PFSK-1 (cell line): ENCODE results near the gene ADAT2.

Source experiments
- FOXP2 ChIP-seq: optimal IDR thresholded peaks from 2 replicates; pipeline ENCODE3; 2011; ENCODE audit warnings: borderline replicate concordance, control low read depth, inconsistent platforms; ENCODE audit not compliant: insufficient read depth; ENCODE audit errors: extremely low read length, extremely low read depth
- POLR2AphosphoS5 ChIP-seq: IDR thresholded peaks from 2 replicates; pipeline ENCODE4 v1.6.1; 2012; ENCODE audit warnings: low read depth, mild to moderate bottlenecking, control low read depth, low read length, moderate library complexity
- SIN3A ChIP-seq: IDR thresholded peaks from 2 replicates; pipeline ENCODE4 v1.6.1; 2012; ENCODE audit warnings: mild to moderate bottlenecking, low read length, moderate library complexity, borderline replicate concordance; ENCODE audit not compliant: insufficient read depth
- TAF1 ChIP-seq: IDR thresholded peaks from 2 replicates; pipeline ENCODE4 v1.6.1; 2012; ENCODE audit warnings: low read length, control low read depth, borderline replicate concordance; ENCODE audit not compliant: insufficient read depth
- TF ChIP-seq, protein P1 (sequence below), 2 experiments: IDR thresholded peaks; 2 replicates each; pipeline versions ENCODE4 v1.6.1 to v1.8.0; 2011 to 2012; ENCODE audit warnings: low read depth in 2 of 2, low read length in 2 of 2, control low read depth in 1 of 2, inconsistent platforms in 1 of 2, mild to moderate bottlenecking in 1 of 2, moderate library complexity in 1 of 2; ENCODE audit not compliant: insufficient read depth in 1 of 2

The ADAT2 gene

DNA sequence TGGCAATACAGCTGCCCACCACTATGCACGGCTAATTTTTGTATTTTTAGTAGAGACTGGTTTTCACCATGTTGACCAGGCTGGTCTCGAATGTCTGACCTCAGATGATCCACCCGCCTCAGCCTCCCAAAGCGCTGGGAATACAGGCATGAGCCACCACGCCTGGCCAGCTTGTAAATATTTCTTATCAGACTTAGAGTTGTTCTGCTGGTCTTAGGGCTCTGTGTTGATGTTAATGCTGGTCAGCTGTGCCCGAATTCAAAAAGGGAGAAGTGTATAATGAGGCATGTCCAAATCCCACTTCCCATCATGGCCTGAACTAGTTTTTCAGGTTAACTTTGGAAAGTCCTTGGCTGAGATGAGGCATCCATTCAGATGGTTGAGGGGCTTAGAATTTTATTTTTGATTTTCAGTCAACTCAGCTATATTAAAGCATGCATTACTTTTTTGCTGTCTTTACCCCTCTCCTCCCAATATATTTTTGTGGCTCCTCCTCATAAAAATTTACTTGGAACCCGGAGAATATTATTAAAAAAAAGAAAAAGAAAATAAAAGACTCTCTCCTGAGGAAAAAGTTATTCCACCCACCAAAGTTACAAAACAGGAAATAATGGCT is 47.7 kb downstream of the ADAT2 start:
- TF ChIP-seq, protein P1, sequence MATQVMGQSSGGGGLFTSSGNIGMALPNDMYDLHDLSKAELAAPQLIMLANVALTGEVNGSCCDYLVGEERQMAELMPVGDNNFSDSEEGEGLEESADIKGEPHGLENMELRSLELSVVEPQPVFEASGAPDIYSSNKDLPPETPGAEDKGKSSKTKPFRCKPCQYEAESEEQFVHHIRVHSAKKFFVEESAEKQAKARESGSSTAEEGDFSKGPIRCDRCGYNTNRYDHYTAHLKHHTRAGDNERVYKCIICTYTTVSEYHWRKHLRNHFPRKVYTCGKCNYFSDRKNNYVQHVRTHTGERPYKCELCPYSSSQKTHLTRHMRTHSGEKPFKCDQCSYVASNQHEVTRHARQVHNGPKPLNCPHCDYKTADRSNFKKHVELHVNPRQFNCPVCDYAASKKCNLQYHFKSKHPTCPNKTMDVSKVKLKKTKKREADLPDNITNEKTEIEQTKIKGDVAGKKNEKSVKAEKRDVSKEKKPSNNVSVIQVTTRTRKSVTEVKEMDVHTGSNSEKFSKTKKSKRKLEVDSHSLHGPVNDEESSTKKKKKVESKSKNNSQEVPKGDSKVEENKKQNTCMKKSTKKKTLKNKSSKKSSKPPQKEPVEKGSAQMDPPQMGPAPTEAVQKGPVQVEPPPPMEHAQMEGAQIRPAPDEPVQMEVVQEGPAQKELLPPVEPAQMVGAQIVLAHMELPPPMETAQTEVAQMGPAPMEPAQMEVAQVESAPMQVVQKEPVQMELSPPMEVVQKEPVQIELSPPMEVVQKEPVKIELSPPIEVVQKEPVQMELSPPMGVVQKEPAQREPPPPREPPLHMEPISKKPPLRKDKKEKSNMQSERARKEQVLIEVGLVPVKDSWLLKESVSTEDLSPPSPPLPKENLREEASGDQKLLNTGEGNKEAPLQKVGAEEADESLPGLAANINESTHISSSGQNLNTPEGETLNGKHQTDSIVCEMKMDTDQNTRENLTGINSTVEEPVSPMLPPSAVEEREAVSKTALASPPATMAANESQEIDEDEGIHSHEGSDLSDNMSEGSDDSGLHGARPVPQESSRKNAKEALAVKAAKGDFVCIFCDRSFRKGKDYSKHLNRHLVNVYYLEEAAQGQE (IDR thresholded peaks at IDR 0.05; ENCODE audit: insufficient read depth in 1 of 2, low read depth in 2 of 2, low read length in 2 of 2) = no peak
- TF ChIP-seq SIN3A (no peak), POLR2AphosphoS5 (no peak), TAF1 (no peak), FOXP2 (no peak)

DNA sequence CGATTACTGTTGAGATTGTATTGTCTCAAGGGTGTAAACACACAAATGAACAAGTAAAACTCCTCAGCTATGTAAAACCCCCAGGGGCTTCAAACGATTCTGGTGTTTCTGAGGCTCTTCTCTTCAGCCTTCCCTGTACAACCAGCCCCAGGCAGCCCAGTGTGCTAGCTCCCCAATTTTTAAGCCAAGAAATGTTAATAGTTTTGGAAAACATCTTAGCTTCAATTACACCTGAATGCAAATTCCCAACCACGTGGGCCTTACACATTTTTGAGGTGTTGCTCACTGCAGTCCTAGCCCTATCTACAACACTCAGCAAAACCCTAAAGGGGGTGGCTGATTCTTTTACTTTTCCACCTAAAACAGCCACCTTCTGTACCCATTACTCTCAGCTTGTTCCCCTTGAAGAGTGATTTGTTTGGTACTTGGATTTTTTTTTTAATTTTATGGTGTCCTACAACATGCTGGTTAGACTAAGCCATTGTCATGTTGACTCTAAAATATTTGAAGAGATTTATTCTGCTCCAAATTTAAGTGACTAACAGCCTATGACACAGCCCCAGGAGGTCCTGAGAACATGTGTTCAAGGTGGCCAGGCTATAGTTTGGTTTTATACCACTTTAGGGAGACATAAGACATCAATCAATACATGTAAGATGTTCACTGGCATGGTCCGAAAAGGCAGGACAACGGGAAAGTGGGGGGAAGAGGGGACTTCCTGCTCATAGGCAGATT is 48.7 kb downstream of the ADAT2 start:
- TF ChIP-seq SIN3A (no peak), FOXP2 (no peak), TAF1 (no peak), POLR2AphosphoS5 (no peak)
- TF ChIP-seq, protein P1 (IDR thresholded peaks at IDR 0.05; ENCODE audit: insufficient read depth in 1 of 2, low read depth in 2 of 2, low read length in 2 of 2) = no peak

DNA sequence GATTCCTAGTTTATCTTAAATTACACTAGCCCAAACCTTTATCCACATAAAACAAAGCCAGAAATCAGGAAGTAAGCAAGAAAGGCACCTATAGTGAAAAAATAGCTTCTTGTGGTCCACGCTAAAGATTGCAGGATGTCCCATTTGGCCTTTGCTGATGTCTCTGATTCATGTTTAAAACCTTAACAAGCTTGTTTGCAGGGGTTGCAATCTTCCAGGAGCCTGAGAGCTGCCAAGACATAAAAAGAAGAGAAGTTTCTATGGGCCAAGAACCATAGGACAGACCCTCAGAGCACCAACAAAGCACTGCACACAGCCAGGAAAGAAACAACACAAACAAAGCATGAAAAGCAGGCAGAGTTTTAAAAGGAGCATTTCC is 49.4 kb downstream of the ADAT2 start:
- TF ChIP-seq, protein P1 (IDR thresholded peaks at IDR 0.05; ENCODE audit: insufficient read depth in 1 of 2, low read depth in 2 of 2, low read length in 2 of 2) = no peak
- TF ChIP-seq POLR2AphosphoS5 = no peak
- TF ChIP-seq FOXP2 = no peak
- no peak for TF ChIP-seq TAF1
- no peak for TF ChIP-seq SIN3A

DNA sequence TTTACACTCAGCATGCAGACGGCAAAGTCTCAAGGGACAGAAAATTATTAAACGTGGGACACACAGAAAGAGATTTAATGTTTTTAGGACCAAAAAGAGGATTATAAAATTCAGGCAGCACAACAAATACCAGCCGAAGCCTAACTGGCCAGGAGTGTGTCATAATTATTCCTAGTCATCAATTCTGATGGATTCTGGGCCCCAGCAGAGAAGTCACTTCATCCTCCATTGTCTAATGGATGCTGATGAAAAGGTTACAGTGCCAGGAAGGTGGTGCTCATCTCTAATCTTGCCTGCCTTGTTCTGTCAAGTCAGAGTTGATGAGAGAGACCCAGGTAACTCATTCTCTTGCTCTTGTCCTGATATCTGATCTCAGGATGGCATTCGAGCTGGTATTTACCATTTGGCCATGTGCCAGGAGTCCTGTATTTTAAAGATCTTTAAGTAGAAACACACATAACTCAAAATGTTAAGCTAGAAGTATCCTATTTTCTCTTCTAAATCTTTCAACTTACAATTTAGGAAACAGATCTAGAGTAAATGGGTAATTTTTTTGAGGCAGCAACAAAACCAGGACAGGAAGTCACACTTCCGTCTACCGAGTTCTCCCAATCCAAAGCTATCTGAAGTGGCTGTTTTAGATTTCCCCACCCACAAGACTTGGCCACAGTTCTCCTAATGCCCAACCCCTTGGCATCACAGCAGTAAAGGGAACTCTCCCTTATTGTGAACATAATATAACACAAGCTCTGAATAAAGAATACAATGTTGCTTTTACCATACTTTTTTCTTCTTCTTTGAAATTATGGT is 50.0 kb downstream of the ADAT2 start:
- TF ChIP-seq TAF1 = no peak
- TF ChIP-seq FOXP2 = no peak
- TF ChIP-seq POLR2AphosphoS5 = no peak
- TF ChIP-seq, protein P1 (IDR thresholded peaks at IDR 0.05; ENCODE audit: insufficient read depth in 1 of 2, low read depth in 2 of 2, low read length in 2 of 2) = no peak
- no peak for TF ChIP-seq SIN3A
